Measurements from ENCODE around the gene CFAP20DC. TPM values are rescaled to one million over a fixed set of nuclear protein-coding genes. Genes with fewer than 3 reads are reported as not detected.

The CFAP20DC gene
- total and polyA plus RNA-seq, 2 of the 8 experiments (the other 6 are each of a cell fraction or from before 2014, with no cell fraction given), result 2.2 to 2.8 TPM

DNA sequence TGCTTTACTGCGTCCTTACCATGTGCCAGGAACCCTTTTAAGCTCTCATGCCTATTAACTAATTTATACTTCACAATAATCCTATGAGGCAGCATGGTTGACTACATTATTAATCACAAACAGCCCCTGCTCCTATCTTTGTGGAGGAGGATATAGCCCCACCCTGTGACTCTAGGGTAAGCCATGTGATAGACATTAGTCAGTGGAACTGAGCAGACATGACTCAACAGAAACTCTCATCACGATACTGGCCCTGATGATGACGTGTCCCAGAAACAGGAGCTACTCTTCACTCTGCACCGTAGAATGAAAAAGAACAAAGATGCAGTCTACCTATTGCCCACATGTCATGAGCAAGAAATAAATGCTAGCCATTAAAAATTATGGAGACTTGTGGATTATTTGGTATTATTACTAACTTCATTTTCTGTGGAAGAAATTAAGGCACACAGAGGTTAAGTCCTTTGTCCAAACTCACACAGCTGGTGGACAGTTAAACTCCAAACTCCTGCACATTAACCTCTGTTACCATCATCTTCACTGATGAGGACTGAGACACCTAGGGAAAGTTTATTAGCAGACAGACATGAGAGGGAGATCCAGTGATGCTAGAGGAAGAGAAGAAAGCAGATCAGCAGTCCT lies 51.2 kb downstream of the CFAP20DC start:
- no peak overlapping the region for H2AFZ ChIP-seq (ENCODE audit: low read length)
- H3K18ac ChIP-seq (ENCODE audit: extremely low read depth, low read length), result no peak overlapping the region
- H3K4ac ChIP-seq (replicated peaks; ENCODE audit: insufficient read length, low read depth, low read length), result no peak overlapping the region
- CTCF ChIA-PET (ENCODE audit: partially characterized antibody), result interaction anchor here (0.7 to 1.6 kb wide), 5 partner anchors 10 to 356 kb away, joined by 3 to 7 read pairs (median 3); no protein-coding TSS in a partner anchor
- H2BK120ac ChIP-seq (replicated peaks; ENCODE audit: low read depth, low read length), result no peak overlapping the region
- no peak for DNase-seq (ENCODE audit: low read depth in 1 of 2, low spot score in 2 of 2)
- H3K27me3 ChIP-seq (replicated peaks in 1 of 4; ENCODE audit: control insufficient read depth in 3 of 4, extremely low read depth in 1 of 4, insufficient read depth in 3 of 4, low read length in 3 of 4), result no peaks in the 10 kb centered on the region
- H3K36me3 ChIP-seq (ENCODE audit: control insufficient read depth in 2 of 4, insufficient read depth in 4 of 4, low read length in 3 of 4), result no peaks in the 10 kb centered on the region
- H3K23ac ChIP-seq (ENCODE audit: insufficient read length), result no peak overlapping the region
- FAIRE-seq, result no peak
- no peak overlapping the region for H3K4me3 ChIP-seq (ENCODE audit: extremely low read depth in 1 of 4, insufficient read depth in 2 of 4, low read depth in 3 of 4, low read length in 4 of 4)
- no peak overlapping the region for H4K8ac ChIP-seq (ENCODE audit: extremely low read depth, insufficient read depth, low read length)
- no peak overlapping the region for H2BK5ac ChIP-seq (ENCODE audit: low read depth, low read length)
- no peaks in the 10 kb centered on the region for H3K79me2 ChIP-seq (ENCODE audit: control insufficient read depth in 1 of 2, insufficient read depth in 2 of 2, low read length in 2 of 2)
- H2BK12ac ChIP-seq (ENCODE audit: low read depth, low read length), result no peak overlapping the region
- H4K5ac ChIP-seq (ENCODE audit: insufficient read length, low read depth, low read length), result no peak overlapping the region
- H2AK5ac ChIP-seq (ENCODE audit: low read depth, low read length), result no peak overlapping the region
- no peak overlapping the region for H2BK15ac ChIP-seq (ENCODE audit: low read length)
- no peak overlapping the region for H3K9ac ChIP-seq (replicated peaks in 1 of 4; ENCODE audit: extremely low read depth in 1 of 4, low read depth in 3 of 4, low read length in 3 of 4)
- WGBS, 2 experiments (ENCODE audit: extremely low coverage in 1 of 2, insufficient coverage in 1 of 2, insufficient read length in 1 of 2, insufficient replicate concordance in 2 of 2, low coverage in 1 of 2, low lambda C conversion rate in 2 of 2, missing lambda C conversion rate in 1 of 2), result 90% methylated on average over 4 of the region's 4 CpGs; no CpG with 5 or more reads in 1 of the 2 experiments
- no peaks in the 10 kb centered on the region for H3K79me1 ChIP-seq (ENCODE audit: low read depth, low read length)
- no peak for TF ChIP-seq SP2 (IDR thresholded peaks at IDR 0.05; ENCODE audit: low read length)
- TF ChIP-seq KDM5A (IDR thresholded peaks at IDR 0.05; ENCODE audit: low read length), result no peak
- no peak for TF ChIP-seq TCF12 (IDR thresholded peaks at IDR 0.05; ENCODE audit: low read depth, low read length)
- POLR2A ChIA-PET (ENCODE audit: partially characterized antibody), result no interaction called here
- H3K4me2 ChIP-seq (ENCODE audit: insufficient read depth in 1 of 2, low read depth in 2 of 2, low read length in 2 of 2), result no peak overlapping the region
- no peaks in the 10 kb centered on the region for H3K23me2 ChIP-seq (ENCODE audit: low read depth, low read length)
- no peak overlapping the region for H4K91ac ChIP-seq (replicated peaks; ENCODE audit: insufficient read length, low read length)
- H4K20me1 ChIP-seq (replicated peaks in 1 of 2; ENCODE audit: control insufficient read depth in 1 of 2, insufficient read depth in 2 of 2, low read length in 2 of 2), result no peaks in the 10 kb centered on the region
- H3K9me3 ChIP-seq (ENCODE audit: insufficient read depth in 2 of 2, low read depth in 1 of 2, low read length in 1 of 2), result no peaks in the 10 kb centered on the region
- no peak overlapping the region for H3K27ac ChIP-seq (ENCODE audit: low read depth, low read length)
- no peak overlapping the region for H2BK20ac ChIP-seq (ENCODE audit: low read length)
- H3K14ac ChIP-seq (ENCODE audit: insufficient read length), result no peak overlapping the region
- no peaks in the 10 kb centered on the region for H3K4me1 ChIP-seq (replicated peaks in 1 of 4; ENCODE audit: control insufficient read depth in 3 of 4, insufficient read depth in 4 of 4, low read length in 3 of 4)
- no peak overlapping the region for H3K56ac ChIP-seq (replicated peaks; ENCODE audit: insufficient read length, low read depth, low read length)

All from H1 (cell line).